Transverse colon (tissue), 4 donors: Measurements from ENCODE around the gene SNUPN.

Experiments
- CTCF ChIP-seq, 5 experiments: fragments of 200-600 bp in 3 of 5; fragments of 450-650 bp in 2 of 5; sonication (generic) in 3 of 5; IDR thresholded peaks; 1 replicate in 2 of 5; 2 replicates in 3 of 5; pipeline ENCODE4 v1.5.1; 2016 to 2017; ENCODE audit warnings: antibody characterized with exemption in 5 of 5, inconsistent platforms in 3 of 5, mild to moderate bottlenecking in 2 of 5, moderate library complexity in 1 of 5
- EP300 ChIP-seq: sonication (generic); formaldehyde crosslinking; IDR thresholded peaks from one replicate; pipeline ENCODE4 v1.6.1; 2017; ENCODE audit warnings: antibody characterized with exemption, low read depth
- POLR2A ChIP-seq: fragments of 450-650 bp; IDR thresholded peaks from one replicate; pipeline ENCODE4 v1.6.1; 2016; ENCODE audit warnings: antibody characterized with exemption, mild to moderate bottlenecking, moderate library complexity
- POLR2AphosphoS5 ChIP-seq, 3 donors: sonication (generic); formaldehyde crosslinking; IDR thresholded peaks; one replicate each; pipeline ENCODE4 v1.6.1; 2016; ENCODE audit warnings: antibody characterized with exemption in 3 of 3

DNA sequence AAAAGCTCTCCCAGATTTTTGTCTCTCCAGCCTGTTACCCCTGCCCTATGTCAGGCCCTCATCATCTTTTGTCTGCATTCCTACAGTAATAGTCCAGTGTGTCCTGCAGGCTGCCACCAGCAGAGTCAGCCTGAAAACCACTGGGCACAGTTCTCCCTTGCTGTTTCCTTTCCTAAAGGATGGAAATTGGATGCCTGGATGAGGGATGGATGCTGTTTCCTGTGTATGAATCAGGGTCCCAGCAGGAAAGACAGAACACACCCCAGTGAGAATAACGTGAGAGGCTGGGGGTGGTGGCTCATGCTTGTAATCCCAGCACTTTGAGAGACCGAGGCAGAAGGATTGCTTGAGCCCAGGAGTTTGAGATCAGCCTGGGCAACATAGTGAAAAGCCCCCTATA lies 18.9 kb upstream of the SNUPN start:
- TF ChIP-seq CTCF (IDR thresholded peaks at IDR 0.05) (no peak), POLR2A (no peak), POLR2AphosphoS5 (IDR thresholded peaks at IDR 0.05) (no peak), EP300 (no peak)
